NCI-H1048 (cell line): ENCODE data around the gene CDC6.

ENCODE experiments used
- DNase-seq: peaks from one replicate; lab custom pipeline; 2025; lab: John Stamatoyannopoulos, UW

Gene CDC6

GRCh38 chr17:40352237-40352778 lies 64.6 kb downstream of the CDC6 start:
- DNase-seq, result no peak

GRCh38 chr17:40352779-40353394 lies 65.2 kb downstream of the CDC6 start:
- DNase-seq, result no peak
